ENCODE data around the gene ZNRF2. TPM values are rescaled to one million over a fixed set of nuclear protein-coding genes. Genes with fewer than 3 reads are reported as not detected.

ZNRF2 gene
- total RNA-seq, 2 experiments from 2014 or later = 9.6 to 10.5 TPM

GRCh38 chr7:30268586-30268985 lies 15.8 kb upstream of the ZNRF2 start:
- Mint-ChIP-seq H3K4me3 (no peak overlapping the region), H3K4me1 (ENCODE audit: low read depth) (no peaks in the 10 kb centered on the region), H3K27ac (no peak overlapping the region), H3K9me3 (no peaks in the 10 kb centered on the region), H3K27me3 (no peaks in the 10 kb centered on the region), H3K36me3 (no peaks in the 10 kb centered on the region)
- CTCF ChIA-PET = interaction anchor here (1.3 to 1.7 kb wide), 2 partner anchors 105 to 295 kb away, joined by 4 read pairs; no protein-coding TSS in a partner anchor
- POLR2A ChIA-PET = no interaction called here
- intact Hi-C loops (cut with micrococcal nuclease) = no loop called here
- no peak for DNase-seq

DNA sequence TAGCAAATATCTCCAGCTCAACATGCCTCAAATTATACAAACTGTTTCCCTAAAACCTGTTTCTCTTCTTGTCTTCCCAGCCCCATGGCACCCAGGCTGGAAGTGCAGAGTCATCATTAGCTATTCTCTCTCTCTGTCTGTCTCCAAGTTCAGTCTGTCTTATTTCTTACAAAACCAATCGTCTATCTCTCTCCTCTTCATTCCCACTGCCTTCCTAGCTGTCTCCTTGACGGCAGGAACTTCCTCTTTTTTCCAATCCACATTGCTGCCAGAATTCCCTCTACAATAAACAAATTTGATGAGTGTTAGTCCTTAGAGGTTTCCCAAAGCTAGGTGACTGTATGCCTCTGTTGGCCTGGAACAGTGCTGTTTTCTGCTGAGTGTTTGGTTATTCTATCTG lies 14.9 kb upstream of the ZNRF2 start:
- intact Hi-C loops (cut with micrococcal nuclease) = no loop called here
- ChIA-PET POLR2A (no interaction called here), CTCF (interaction anchor here (1.2 to 1.7 kb wide), 3 partner anchors 10 to 295 kb away, joined by 3 to 4 read pairs (median 4); no protein-coding TSS in a partner anchor)

GRCh38 chr7:30270921-30271320 lies 13.5 kb upstream of the ZNRF2 start:
- Mint-ChIP-seq H3K36me3 (no peaks in the 10 kb centered on the region), H3K4me1 (ENCODE audit: low read depth) (no peaks in the 10 kb centered on the region), H3K27ac (no peak overlapping the region), H3K9me3 (no peaks in the 10 kb centered on the region), H3K27me3 (no peaks in the 10 kb centered on the region), H3K4me3 (no peak overlapping the region)
- no peak for DNase-seq
- ChIA-PET POLR2A (no interaction called here), CTCF (no interaction called here)
- intact Hi-C loops (cut with micrococcal nuclease) = no loop called here

More for the DNA sequence above, 14.9 kb upstream of the ZNRF2 start:
- Mint-ChIP-seq H3K4me1 (ENCODE audit: low read depth) (no peaks in the 10 kb centered on the region), H3K4me3 (no peak overlapping the region), H3K36me3 (no peaks in the 10 kb centered on the region), H3K27ac (no peak overlapping the region), H3K27me3 (no peaks in the 10 kb centered on the region), H3K9me3 (no peaks in the 10 kb centered on the region)
- DNase-seq = no peak

GRCh38 chr7:30272126-30272525 lies 12.3 kb upstream of the ZNRF2 start:
- intact Hi-C loops (cut with micrococcal nuclease) = no loop called here
- no peaks in the 10 kb centered on the region for H3K4me1 Mint-ChIP-seq (ENCODE audit: low read depth)
- no peaks in the 10 kb centered on the region for H3K27me3 Mint-ChIP-seq

DNA sequence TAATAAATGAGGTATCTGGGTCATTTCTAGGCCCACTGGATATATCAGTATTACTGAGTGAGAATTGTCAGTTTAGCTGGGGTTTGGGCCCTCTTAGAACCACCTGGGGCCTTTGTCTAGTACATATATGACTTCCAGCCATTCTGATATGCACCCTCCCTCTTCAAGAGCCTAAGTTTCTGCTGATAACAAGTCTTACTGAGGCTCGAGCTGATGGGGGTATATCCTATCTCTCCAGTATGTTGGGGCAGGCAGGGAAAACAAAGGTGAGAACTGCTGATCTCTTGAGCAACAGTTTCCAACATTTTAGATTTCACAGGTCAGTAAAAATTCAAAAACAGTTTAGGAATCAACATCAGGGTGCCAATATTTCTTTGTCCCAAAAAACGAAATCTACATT lies 10.8 kb upstream of the ZNRF2 start:
- intact Hi-C loops (cut with micrococcal nuclease) = no loop called here
- POLR2A ChIA-PET = no interaction called here
- no peaks in the 10 kb centered on the region for H3K4me1 Mint-ChIP-seq (ENCODE audit: low read depth)
- no peaks in the 10 kb centered on the region for H3K9me3 Mint-ChIP-seq
- no peak overlapping the region for H3K27ac Mint-ChIP-seq
- no peak for DNase-seq
- H3K27me3 Mint-ChIP-seq = no peaks in the 10 kb centered on the region
- CTCF ChIA-PET = interaction anchor here (2.1 kb wide), 1 partner anchor 291 kb away, joined by 11 read pairs; no protein-coding TSS in a partner anchor
- no peak overlapping the region for H3K4me3 Mint-ChIP-seq
- no peaks in the 10 kb centered on the region for H3K36me3 Mint-ChIP-seq

More at GRCh38 chr7:30272126-30272525, 12.3 kb upstream of the ZNRF2 start:
- ChIA-PET CTCF (interaction anchor here (0.7 to 1.3 kb wide), 2 partner anchors 134 to 141 kb away, joined by 3 read pairs; no protein-coding TSS in a partner anchor), POLR2A (no interaction called here)
- Mint-ChIP-seq H3K9me3 (no peaks in the 10 kb centered on the region), H3K27ac (no peak overlapping the region), H3K36me3 (no peaks in the 10 kb centered on the region), H3K4me3 (no peak overlapping the region)
- no peak for DNase-seq

- ChIA-PET CTCF (interaction anchor here (2.1 to 5.1 kb wide), 3 partner anchors 75 to 290 kb away, joined by 7 to 39 read pairs (median 11); no protein-coding TSS in a partner anchor), POLR2A (no interaction called here)
- intact Hi-C loops (cut with micrococcal nuclease) = no loop called here
- Mint-ChIP-seq H3K27me3 (no peaks in the 10 kb centered on the region), H3K36me3 (no peaks in the 10 kb centered on the region), H3K9me3 (no peaks in the 10 kb centered on the region), H3K27ac (no peak overlapping the region), H3K4me3 (no peak overlapping the region), H3K4me1 (ENCODE audit: low read depth) (peaks cover 4% of the 10 kb centered on the region)
- no peak for DNase-seq
Observed at GRCh38 chr7:30274641-30275040, 9.8 kb upstream of the ZNRF2 start.

DNA sequence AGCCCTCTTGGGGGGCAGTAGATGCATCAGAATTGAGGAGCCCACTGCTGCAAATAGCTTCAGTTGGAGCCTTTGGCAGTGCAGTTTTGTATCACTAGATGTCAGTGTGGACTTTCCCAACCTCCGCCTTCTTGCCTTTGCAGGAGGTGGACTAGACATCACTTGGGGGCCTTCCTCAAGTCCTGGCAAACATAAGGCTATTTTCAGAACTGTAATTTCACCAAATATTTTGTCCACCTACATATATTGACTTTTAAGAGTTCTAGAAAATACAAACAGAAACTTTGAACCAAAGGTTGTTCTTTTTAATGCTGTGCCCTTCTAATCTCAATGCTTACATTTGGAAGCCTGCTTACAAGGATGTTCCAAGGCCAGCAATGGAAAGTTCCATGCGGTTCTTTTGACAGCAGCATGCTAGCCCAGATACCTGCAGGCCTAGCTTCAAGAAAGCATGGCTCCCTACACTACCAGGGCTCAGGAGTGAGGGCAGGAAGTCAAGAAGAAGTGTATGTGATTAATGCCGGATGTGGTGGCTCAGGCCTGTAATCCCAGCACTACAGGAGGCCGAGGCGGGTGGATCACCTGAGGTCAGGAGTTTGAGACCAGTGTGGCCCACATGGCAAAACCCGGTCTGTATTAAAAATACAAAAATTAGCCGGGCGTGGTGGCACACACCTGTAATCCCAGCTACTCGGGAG lies 8.0 kb upstream of the ZNRF2 start:
- intact Hi-C loops (cut with micrococcal nuclease) = loop anchor here (1.0 to 2.0 kb wide), 5 partner anchors 76 to 464 kb away; partner anchors contain the start of gene GGCT
- Mint-ChIP-seq H3K36me3 (no peaks in the 10 kb centered on the region), H3K9me3 (no peaks in the 10 kb centered on the region), H3K4me3 (no peak overlapping the region), H3K27ac (no peak overlapping the region), H3K4me1 (ENCODE audit: low read depth) (peaks cover 5% of the 10 kb centered on the region), H3K27me3 (no peaks in the 10 kb centered on the region)
- ChIA-PET POLR2A (no interaction called here), CTCF (interaction anchor here (0.6 to 5.1 kb wide), 27 partner anchors 9 to 298 kb away, joined by 3 to 39 read pairs (median 4); no protein-coding TSS in a partner anchor)
- peak; percentile 61 for DNase-seq

GRCh38 chr7:30278376-30278775 lies 6.0 kb upstream of the ZNRF2 start:
- ChIA-PET POLR2A (interaction anchor here (1.5 kb wide), 1 partner anchor 45 kb away, joined by 3 read pairs; no protein-coding TSS in a partner anchor), CTCF (interaction anchor here (1.4 to 5.1 kb wide), 4 partner anchors 40 to 286 kb away, joined by 5 to 39 read pairs (median 28); no protein-coding TSS in a partner anchor)
- intact Hi-C loops (cut with micrococcal nuclease) = no loop called here
- Mint-ChIP-seq H3K4me3 (no peak overlapping the region), H3K27me3 (no peaks in the 10 kb centered on the region), H3K27ac (no peak overlapping the region), H3K36me3 (no peaks in the 10 kb centered on the region), H3K9me3 (no peaks in the 10 kb centered on the region), H3K4me1 (ENCODE audit: low read depth) (peaks cover 15% of the 10 kb centered on the region)
- DNase-seq = no peak

- Mint-ChIP-seq H3K27me3 (no peaks in the 10 kb centered on the region), H3K4me3 (no peak overlapping the region), H3K4me1 (ENCODE audit: low read depth) (peaks cover 18% of the 10 kb centered on the region), H3K27ac (no peak overlapping the region), H3K36me3 (no peaks in the 10 kb centered on the region), H3K9me3 (no peaks in the 10 kb centered on the region)
- intact Hi-C loops (cut with micrococcal nuclease) = no loop called here
- ChIA-PET POLR2A (interaction anchor here (1.5 kb wide), 1 partner anchor 44 kb away, joined by 3 read pairs; no protein-coding TSS in a partner anchor), CTCF (interaction anchor here (1.1 to 5.1 kb wide), 5 partner anchors 9 to 285 kb away, joined by 3 to 39 read pairs (median 21); no protein-coding TSS in a partner anchor)
- DNase-seq = no peak
Observed at GRCh38 chr7:30278849-30279652, 5.3 kb upstream of the ZNRF2 start.

GRCh38 chr7:30279653-30279904 lies 4.8 kb upstream of the ZNRF2 start:
- Mint-ChIP-seq H3K36me3 (no peaks in the 10 kb centered on the region), H3K9me3 (no peaks in the 10 kb centered on the region), H3K4me3 (no peak overlapping the region), H3K27ac (no peak overlapping the region), H3K27me3 (no peaks in the 10 kb centered on the region), H3K4me1 (ENCODE audit: low read depth) (peaks cover 19% of the 10 kb centered on the region)
- intact Hi-C loops (cut with micrococcal nuclease) = no loop called here
- ChIA-PET CTCF (interaction anchor here (0.7 to 5.1 kb wide), 4 partner anchors 10 to 132 kb away, joined by 3 to 39 read pairs (median 12); no protein-coding TSS in a partner anchor), POLR2A (no interaction called here)
- no peak for DNase-seq

DNA sequence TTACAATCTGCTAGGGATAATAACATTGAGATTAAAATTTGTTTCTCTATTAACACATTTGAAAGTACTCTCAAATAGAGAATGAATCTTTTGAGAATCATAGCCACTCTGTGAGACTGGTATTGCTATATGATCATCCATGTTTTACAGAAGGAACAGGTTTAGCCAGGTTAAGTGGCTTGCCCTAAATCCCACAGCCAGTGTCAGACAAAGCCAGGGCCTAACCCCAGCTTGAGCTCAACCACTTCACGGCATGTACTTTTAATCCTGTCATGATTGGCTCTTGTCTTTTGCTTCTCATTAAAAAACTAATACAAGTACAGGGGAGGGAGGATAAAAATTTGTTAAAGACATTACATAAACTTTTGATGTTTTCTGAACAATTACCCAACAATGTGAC lies 3.8 kb upstream of the ZNRF2 start:
- POLR2A ChIA-PET = interaction anchor here (0.9 kb wide), 1 partner anchor 43 kb away, joined by 3 read pairs; no protein-coding TSS in a partner anchor
- Mint-ChIP-seq H3K4me1 (ENCODE audit: low read depth) (peaks cover 19% of the 10 kb centered on the region), H3K4me3 (no peak overlapping the region), H3K36me3 (no peaks in the 10 kb centered on the region), H3K9me3 (no peaks in the 10 kb centered on the region), H3K27me3 (no peaks in the 10 kb centered on the region), H3K27ac (no peak overlapping the region)
- intact Hi-C loops (cut with micrococcal nuclease) = no loop called here
- DNase-seq = no peak
- CTCF ChIA-PET = interaction anchor here (0.6 kb wide), 1 partner anchor 219 kb away, joined by 3 read pairs; no protein-coding TSS in a partner anchor

DNA sequence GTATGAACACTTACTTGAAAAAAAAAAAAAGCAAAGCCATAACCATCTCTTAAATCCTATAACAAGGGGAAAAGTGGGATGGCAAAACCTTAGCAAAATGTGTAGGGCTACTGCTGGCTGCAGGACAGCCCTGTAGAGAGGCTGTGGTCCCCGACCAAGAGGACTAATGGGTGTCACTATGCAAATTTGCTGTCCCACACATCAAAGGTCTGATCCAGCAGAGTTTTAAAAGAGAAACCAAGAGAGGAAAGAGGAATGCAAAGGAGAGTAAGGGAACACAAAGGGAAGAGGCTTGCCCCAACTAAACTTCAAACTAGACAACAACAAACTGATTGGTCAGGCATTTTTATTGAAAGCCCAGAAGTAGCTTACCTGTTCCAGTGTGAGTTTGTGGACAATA lies 3.1 kb upstream of the ZNRF2 start:
- no peaks in the 10 kb centered on the region for H3K27me3 Mint-ChIP-seq
- H3K27ac Mint-ChIP-seq = no peak overlapping the region
- H3K4me3 Mint-ChIP-seq = no peak overlapping the region
- no peak for DNase-seq
- peaks cover 3% of the 10 kb centered on the region for H3K36me3 Mint-ChIP-seq
- POLR2A ChIA-PET = no interaction called here
- no peaks in the 10 kb centered on the region for H3K9me3 Mint-ChIP-seq
- intact Hi-C loops (cut with micrococcal nuclease) = no loop called here
- H3K4me1 Mint-ChIP-seq (ENCODE audit: low read depth) = peaks cover 23% of the 10 kb centered on the region
- CTCF ChIA-PET = interaction anchor here (1.8 kb wide), 1 partner anchor 283 kb away, joined by 5 read pairs; no protein-coding TSS in a partner anchor

Data from activated CD4-positive, alpha-beta memory T cell treated with anti-CD3 and anti-CD28 coated beads for 36 hours (primary cell).